Left colon (tissue), 2 donors: ENCODE results near the gene ATP13A5. TPM values are rescaled to one million over a fixed set of nuclear protein-coding genes. Genes with fewer than 3 reads are reported as not detected.

ENCODE experiments used
- ATAC-seq: fragments of 200-7000 bp; cut with Tn5 transposase; one replicate; pipeline ENCODE4 v1.9.1; 2020; ENCODE audit warnings: mild to moderate bottlenecking, moderate library complexity
- DNase-seq, 2 donors: peaks; one replicate each; pipeline ENCODE4 v3.0.0-alpha.2; 2020
- intact Hi-C, 2 donors: fragments of 100-400 bp; cut with DNase I in 1 of 2; cut with micrococcal nuclease in 1 of 2; formaldehyde crosslinking; loops; one replicate each; pipeline versions ENCODE4 v1.11.2 to v1.14.0; 2022; cut with DNase I, micrococcal nuclease
- total RNA-seq, 2 donors: library from RNA; stranded (reverse); fragmentation: NEBNext Ultra II Directional; extraction: Animal tissue kit (Norgen Biotek cat#: 25700); gene quantifications; one replicate each; pipeline ENCODE4 v1.2.1, GENCODE V29; 2021
- donor health status: DM: no; HTN: no; CAD: no.
- donor health status: DM: yes; HTN: yes; CAD: no.

The ATP13A5 gene
- total RNA-seq, 2 donors from 2014 or later: not detected

- DNase-seq (no peak), ATAC-seq (no peak)
- intact Hi-C loops: no loop called here
Observed at GRCh38 chr3:193347521-193348501, 30.7 kb downstream of the ATP13A5 start.

GRCh38 chr3:193346259-193346658, 32.3 kb downstream of the ATP13A5 start:
- DNase-seq (no peak), ATAC-seq (no peak)
- intact Hi-C loops: no loop called here

- no peak for DNase-seq
- intact Hi-C loops: no loop called here
- ATAC-seq: no peak
Observed at GRCh38 chr3:193345431-193345830, 33.1 kb downstream of the ATP13A5 start.

- ATAC-seq (no peak), DNase-seq (no peak)
- intact Hi-C loops: no loop called here
Observed at GRCh38 chr3:193344486-193344885, 34.1 kb downstream of the ATP13A5 start.

GRCh38 chr3:193343726-193344222, 34.8 kb downstream of the ATP13A5 start:
- intact Hi-C loops: no loop called here
- DNase-seq: no peak

GRCh38 chr3:193342551-193342950, 36.0 kb downstream of the ATP13A5 start:
- ATAC-seq (no peak), DNase-seq (no peak)
- intact Hi-C loops: no loop called here

More at GRCh38 chr3:193343726-193344222, 34.8 kb downstream of the ATP13A5 start:
- ATAC-seq: no peak

- intact Hi-C loops: no loop called here
- ATAC-seq (no peak), DNase-seq (no peak)
Observed at GRCh38 chr3:193335031-193335430, 43.5 kb downstream of the ATP13A5 start.

GRCh38 chr3:193333229-193333628, 45.3 kb downstream of the ATP13A5 start:
- DNase-seq: no peak
- intact Hi-C loops: no loop called here
- no peak for ATAC-seq

GRCh38 chr3:193330555-193331204, 47.9 kb downstream of the ATP13A5 start:
- intact Hi-C loops: no loop called here
- ATAC-seq (no peak), DNase-seq (no peak)

GRCh38 chr3:193317682-193318300, 60.8 kb downstream of the ATP13A5 start:
- DNase-seq: no peak
- no peak for ATAC-seq
- intact Hi-C loops: no loop called here

- ATAC-seq (no peak), DNase-seq (no peak)
- intact Hi-C loops: no loop called here
Observed at GRCh38 chr3:193314161-193314560, 64.4 kb downstream of the ATP13A5 start.

- ATAC-seq: no peak
- intact Hi-C loops: no loop called here
- DNase-seq: no peak
Observed at GRCh38 chr3:193313061-193313958, 65.2 kb downstream of the ATP13A5 start.

- intact Hi-C loops: no loop called here
- no peak for DNase-seq
Observed at GRCh38 chr3:193310914-193311723, 67.4 kb downstream of the ATP13A5 start.

GRCh38 chr3:193305356-193305755, 73.2 kb downstream of the ATP13A5 start:
- no peak for ATAC-seq
- DNase-seq: no peak
- intact Hi-C loops: no loop called here

More at GRCh38 chr3:193310914-193311723, 67.4 kb downstream of the ATP13A5 start:
- ATAC-seq: no peak

- ATAC-seq: no peak
- no peak for DNase-seq
- intact Hi-C loops: no loop called here
Observed at GRCh38 chr3:193301433-193301832, 77.1 kb downstream of the ATP13A5 start.

- DNase-seq: no peak
- no peak for ATAC-seq
- intact Hi-C loops: no loop called here
Observed at GRCh38 chr3:193297421-193297820, 81.1 kb downstream of the ATP13A5 start.

- ATAC-seq (no peak), DNase-seq (no peak)
- intact Hi-C loops: no loop called here
Observed at GRCh38 chr3:193295985-193296384, 82.6 kb downstream of the ATP13A5 start.

GRCh38 chr3:193292386-193292785, 86.2 kb downstream of the ATP13A5 start:
- no peak for DNase-seq
- intact Hi-C loops: no loop called here
- no peak for ATAC-seq
